DOHH2 (cell line): ENCODE measurements around the gene NF1.
A peak's percentile ranks its signal among the peaks of the same experiment; 100 is the strongest.

Experiments
- H3F3A ChIP-seq: fragments of 200-600 bp; sonication (generic), shearing (Covaris generic); 2 replicates; pipeline ENCODE4 v1.6.0; 2016; ENCODE audit warnings: antibody characterized with exemption, mild to moderate bottlenecking; ENCODE audit not compliant: control insufficient read depth, insufficient read depth
- H3K27ac ChIP-seq: fragments of 200-600 bp; sonication (generic); 2 replicates; pipeline ENCODE4 v1.5.1; 2014; ENCODE audit warnings: low read depth, mild to moderate bottlenecking, low read length, moderate library complexity
- H3K27me3 ChIP-seq: fragments of 200-600 bp; sonication (generic); 2 replicates; pipeline ENCODE4 v1.6.1; 2014; ENCODE audit warnings: mild to moderate bottlenecking, low read length, mixed read lengths; ENCODE audit not compliant: control insufficient read depth
- H3K36me3 ChIP-seq: fragments of 200-600 bp; sonication (generic); 2 replicates; pipeline ENCODE4 v1.6.1; 2014; ENCODE audit warnings: mild to moderate bottlenecking, low read length, moderate library complexity, mixed read lengths; ENCODE audit not compliant: control insufficient read depth
- H3K4me1 ChIP-seq: fragments of 200-600 bp; sonication (generic); 2 replicates; pipeline ENCODE4 v1.6.1; 2014; ENCODE audit warnings: mild to moderate bottlenecking, low read length, mixed read lengths; ENCODE audit not compliant: control insufficient read depth
- H3K4me2 ChIP-seq: fragments of 200-600 bp; sonication (generic); 2 replicates; pipeline ENCODE4 v1.6.0; 2014; ENCODE audit warnings: mild to moderate bottlenecking, low read length, moderate library complexity
- H3K4me3 ChIP-seq: fragments of 200-600 bp; sonication (generic); 2 replicates; pipeline ENCODE4 v1.5.1; 2014; ENCODE audit warnings: mild to moderate bottlenecking, low read length, mixed read lengths
- H3K79me2 ChIP-seq: fragments of 200-600 bp; sonication (generic); 2 replicates; pipeline ENCODE4 v1.6.1; 2014; ENCODE audit warnings: mild to moderate bottlenecking, low read length, mixed read lengths; ENCODE audit not compliant: control insufficient read depth
- H3K9me2 ChIP-seq: fragments of 200-600 bp; sonication (generic); replicated peaks from 2 replicates; pipeline ENCODE4 v1.6.1; 2014; ENCODE audit warnings: mild to moderate bottlenecking, low read length, mixed read lengths; ENCODE audit not compliant: control insufficient read depth
- H3K9me3 ChIP-seq: fragments of 200-600 bp; sonication (generic); 2 replicates; pipeline ENCODE4 v1.6.1; 2014; ENCODE audit warnings: antibody characterized with exemption, low read length, mixed read lengths; ENCODE audit not compliant: control insufficient read depth, insufficient read depth
- H4K20me1 ChIP-seq: fragments of 200-600 bp; sonication (generic); 2 replicates; pipeline ENCODE4 v1.6.0; 2014; ENCODE audit warnings: low read depth, mild to moderate bottlenecking, antibody characterized with exemption, low read length, moderate library complexity; ENCODE audit not compliant: control insufficient read depth, insufficient read depth
- CTCF ChIP-seq: fragments of 200-600 bp; sonication (generic); IDR thresholded peaks from one replicate; pipeline ENCODE4 v1.5.1; 2014; ENCODE audit warnings: antibody characterized with exemption, mild to moderate bottlenecking, low read depth, low read length; ENCODE audit not compliant: poor library complexity, severe bottlenecking
- EZH2phosphoT487 ChIP-seq: fragments of 200-600 bp; sonication (generic); IDR thresholded peaks from 2 replicates; pipeline ENCODE4 v1.6.1; 2017; ENCODE audit warnings: borderline replicate concordance, mild to moderate bottlenecking, antibody characterized with exemption, low read length, moderate library complexity, mixed read lengths

The NF1 gene

DNA sequence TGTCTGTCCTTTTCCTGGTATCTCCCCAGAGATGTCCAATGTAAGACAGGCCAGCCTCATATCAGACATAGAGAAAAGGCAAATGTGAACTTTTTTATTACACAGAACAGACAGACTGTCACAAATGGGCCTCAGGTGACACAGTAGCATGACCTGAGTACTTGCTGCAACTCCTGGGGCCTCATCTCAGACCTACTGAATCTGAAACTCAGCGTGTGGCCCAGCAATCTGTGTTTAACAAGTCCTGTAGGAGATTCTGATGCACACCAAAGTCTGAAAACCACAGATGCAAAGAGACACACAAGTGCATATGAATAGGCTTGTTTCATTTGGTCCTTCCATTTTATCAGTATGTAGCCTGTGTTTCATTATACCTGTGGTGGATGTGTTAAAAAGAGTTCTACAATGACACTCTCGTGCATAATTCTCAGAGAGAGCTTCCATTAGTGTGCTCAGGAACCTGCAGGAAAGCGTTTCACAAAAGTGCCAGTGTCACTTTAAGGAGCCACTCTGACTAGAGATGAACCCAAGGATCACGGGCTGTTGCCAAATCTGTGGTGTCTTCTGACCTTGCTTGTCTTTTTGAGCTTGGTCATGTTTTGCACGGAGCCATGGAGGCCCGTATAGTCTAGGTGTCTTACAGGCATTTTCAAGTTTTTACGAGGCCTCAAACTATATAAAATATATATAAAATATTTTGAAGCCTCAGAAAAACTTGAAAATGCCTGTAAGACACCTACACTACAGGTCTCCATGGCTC, 33.8 kb upstream of the NF1 start:
- Histone ChIP-seq H3K36me3 (no peaks in the 10 kb centered on the region), H3K4me1 (peaks cover 7% of the 10 kb centered on the region), H3K79me2 (no peaks in the 10 kb centered on the region), H3K9me3 (no peaks in the 10 kb centered on the region), H3F3A (no peaks in the 10 kb centered on the region), H3K4me3 (no peak overlapping the region), H3K27me3 (no peaks in the 10 kb centered on the region), H3K4me2 (no peak overlapping the region), H4K20me1 (no peaks in the 10 kb centered on the region), H3K9me2 (no peaks in the 10 kb centered on the region), H3K27ac (no peak overlapping the region)
- TF ChIP-seq CTCF (no peak), EZH2phosphoT487 (no peak)

- no peaks in the 10 kb centered on the region for H3K27me3 ChIP-seq
- no peak overlapping the region for H3K4me2 ChIP-seq
- TF ChIP-seq EZH2phosphoT487, result no peak
- peak; percentile 56 for TF ChIP-seq CTCF
- H3K9me2 ChIP-seq, result no peaks in the 10 kb centered on the region
- H3F3A ChIP-seq, result no peaks in the 10 kb centered on the region
- H3K79me2 ChIP-seq, result no peaks in the 10 kb centered on the region
- peaks cover 7% of the 10 kb centered on the region for H3K4me1 ChIP-seq
- no peak overlapping the region for H3K27ac ChIP-seq
- no peaks in the 10 kb centered on the region for H3K9me3 ChIP-seq
- no peaks in the 10 kb centered on the region for H4K20me1 ChIP-seq
- no peaks in the 10 kb centered on the region for H3K36me3 ChIP-seq
- H3K4me3 ChIP-seq, result no peak overlapping the region
Measured at GRCh38 chr17:31061678-31062077, 33.1 kb upstream of the NF1 start.

GRCh38 chr17:31062346-31062745, 32.4 kb upstream of the NF1 start:
- Histone ChIP-seq H3K27me3 (no peaks in the 10 kb centered on the region), H3K4me3 (no peak overlapping the region), H3K79me2 (no peaks in the 10 kb centered on the region), H4K20me1 (no peaks in the 10 kb centered on the region), H3K9me3 (no peaks in the 10 kb centered on the region), H3K9me2 (no peaks in the 10 kb centered on the region), H3F3A (no peaks in the 10 kb centered on the region), H3K4me1 (peaks cover 7% of the 10 kb centered on the region), H3K36me3 (no peaks in the 10 kb centered on the region), H3K27ac (no peak overlapping the region), H3K4me2 (no peak overlapping the region)
- TF ChIP-seq CTCF (no peak), EZH2phosphoT487 (no peak)
